Osteoblast (primary cell): ENCODE measurements around the gene COL11A1. TPM values are rescaled to one million over a fixed set of nuclear protein-coding genes. Genes with fewer than 3 reads are reported as not detected.

ENCODE experiments used
- DNase-seq: peaks from one replicate; pipeline ENCODE4 v3.0.0; 2011; ENCODE audit warnings: low spot score, mixed read lengths; ENCODE audit not compliant: insufficient read length; ENCODE audit errors: missing footprints
- H2AFZ ChIP-seq: 2 replicates; pipeline ENCODE4 v1.6.0; 2011; ENCODE audit warnings: mild to moderate bottlenecking, low read length
- H3K27ac ChIP-seq: 2 replicates; pipeline ENCODE4 v1.5.1; 2011; ENCODE audit warnings: mild to moderate bottlenecking, low read depth, low read length, moderate library complexity
- H3K27me3 ChIP-seq: 2 replicates; pipeline ENCODE4 v1.6.0; 2012; ENCODE audit warnings: mild to moderate bottlenecking, control low read depth, inconsistent platforms, low read length, moderate library complexity; ENCODE audit not compliant: insufficient read depth
- H3K36me3 ChIP-seq: 2 replicates; pipeline ENCODE4 v1.5.1; 2011; ENCODE audit warnings: mild to moderate bottlenecking, low read length, control low read depth, moderate library complexity; ENCODE audit not compliant: insufficient read depth
- H3K4me1 ChIP-seq: 2 replicates; pipeline ENCODE4 v1.5.1; 2011; ENCODE audit warnings: mild to moderate bottlenecking, low read length, control low read depth, moderate library complexity; ENCODE audit not compliant: insufficient read depth
- H3K4me2 ChIP-seq: 2 replicates; pipeline ENCODE4 v1.6.0; 2011; ENCODE audit warnings: mild to moderate bottlenecking, low read length; ENCODE audit not compliant: insufficient read depth
- H3K4me3 ChIP-seq: fragments of 200-600 bp; sonication (generic); 3 replicates; pipeline ENCODE4 v1.5.1; 2012; ENCODE audit warnings: mild to moderate bottlenecking, low read length, inconsistent platforms; ENCODE audit not compliant: insufficient read depth
- H3K79me2 ChIP-seq: 2 replicates; pipeline ENCODE4 v1.6.0; 2012; ENCODE audit warnings: mild to moderate bottlenecking, low read length, control low read depth, inconsistent platforms; ENCODE audit not compliant: insufficient read depth
- H3K9me3 ChIP-seq: 2 replicates; pipeline ENCODE4 v1.5.1; 2011; ENCODE audit warnings: low read depth, low read length, control low read depth
- H4K20me1 ChIP-seq: 2 replicates; pipeline ENCODE4 v1.6.0; 2012; ENCODE audit warnings: mild to moderate bottlenecking, low read length, control low read depth; ENCODE audit not compliant: insufficient read depth
- total RNA-seq: library from RNA; depleted of rRNA; stranded (reverse); fragments of >200 nt; gene quantifications from 2 replicates; pipeline ENCODE4 v1.2.3, GENCODE V29; 2012
- TF ChIP-seq, protein P1 (sequence below): IDR thresholded peaks from 2 replicates; pipeline ENCODE4 v1.5.1; 2011; ENCODE audit warnings: mild to moderate bottlenecking, low read depth, low read length, moderate library complexity; ENCODE audit errors: extremely low read depth

COL11A1 gene
- total RNA-seq, 1 donor, result 158 TPM

- H3K4me1 ChIP-seq, result peaks cover 16% of the 10 kb centered on the region
- H3K36me3 ChIP-seq, result no peaks in the 10 kb centered on the region
- H3K79me2 ChIP-seq, result no peaks in the 10 kb centered on the region
- H3K27ac ChIP-seq, result no peak overlapping the region
- no peaks in the 10 kb centered on the region for H3K27me3 ChIP-seq
- H4K20me1 ChIP-seq, result no peaks in the 10 kb centered on the region
- no peaks in the 10 kb centered on the region for H3K9me3 ChIP-seq
- H3K4me3 ChIP-seq, result no peak overlapping the region
- DNase-seq, result no peak
- no peak overlapping the region for H2AFZ ChIP-seq
- TF ChIP-seq, protein P1, sequence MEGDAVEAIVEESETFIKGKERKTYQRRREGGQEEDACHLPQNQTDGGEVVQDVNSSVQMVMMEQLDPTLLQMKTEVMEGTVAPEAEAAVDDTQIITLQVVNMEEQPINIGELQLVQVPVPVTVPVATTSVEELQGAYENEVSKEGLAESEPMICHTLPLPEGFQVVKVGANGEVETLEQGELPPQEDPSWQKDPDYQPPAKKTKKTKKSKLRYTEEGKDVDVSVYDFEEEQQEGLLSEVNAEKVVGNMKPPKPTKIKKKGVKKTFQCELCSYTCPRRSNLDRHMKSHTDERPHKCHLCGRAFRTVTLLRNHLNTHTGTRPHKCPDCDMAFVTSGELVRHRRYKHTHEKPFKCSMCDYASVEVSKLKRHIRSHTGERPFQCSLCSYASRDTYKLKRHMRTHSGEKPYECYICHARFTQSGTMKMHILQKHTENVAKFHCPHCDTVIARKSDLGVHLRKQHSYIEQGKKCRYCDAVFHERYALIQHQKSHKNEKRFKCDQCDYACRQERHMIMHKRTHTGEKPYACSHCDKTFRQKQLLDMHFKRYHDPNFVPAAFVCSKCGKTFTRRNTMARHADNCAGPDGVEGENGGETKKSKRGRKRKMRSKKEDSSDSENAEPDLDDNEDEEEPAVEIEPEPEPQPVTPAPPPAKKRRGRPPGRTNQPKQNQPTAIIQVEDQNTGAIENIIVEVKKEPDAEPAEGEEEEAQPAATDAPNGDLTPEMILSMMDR, result no peak
- H3K4me2 ChIP-seq, result no peak overlapping the region
These were observed 208.4 kb downstream of the COL11A1 start for GRCh38 chr1:102899935-102900334.

DNA sequence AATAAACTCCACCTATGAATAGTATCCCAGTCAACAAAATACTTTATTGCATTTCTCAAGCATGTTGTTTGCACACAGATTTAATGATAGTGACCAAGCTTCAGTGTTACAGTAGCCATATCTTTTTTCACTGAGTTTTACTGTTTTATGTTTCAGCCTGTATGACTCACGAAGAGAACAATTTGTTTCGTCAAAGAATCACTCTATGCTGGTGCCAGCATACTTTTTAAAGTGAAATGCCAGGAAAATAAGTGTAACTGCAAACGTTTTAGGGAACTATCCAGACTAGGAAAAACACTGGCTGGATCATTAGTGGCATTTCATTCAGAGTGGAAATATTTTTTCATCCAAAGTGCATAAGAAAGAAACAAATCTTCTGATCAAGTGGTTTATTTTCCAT is 210.8 kb downstream of the COL11A1 start:
- H4K20me1 ChIP-seq, result no peaks in the 10 kb centered on the region
- H3K4me2 ChIP-seq, result peak overlapping the region; percentile 9
- no peaks in the 10 kb centered on the region for H3K79me2 ChIP-seq
- H2AFZ ChIP-seq, result no peak overlapping the region
- peak; percentile 34 for DNase-seq
- peaks cover 20% of the 10 kb centered on the region for H3K4me1 ChIP-seq
- H3K27me3 ChIP-seq, result no peaks in the 10 kb centered on the region
- TF ChIP-seq, protein P1, result no peak
- H3K27ac ChIP-seq, result peak overlapping the region; percentile 51
- no peaks in the 10 kb centered on the region for H3K36me3 ChIP-seq
- no peak overlapping the region for H3K4me3 ChIP-seq
- H3K9me3 ChIP-seq, result no peaks in the 10 kb centered on the region

GRCh38 chr1:102896771-102897170 is 211.6 kb downstream of the COL11A1 start:
- no peaks in the 10 kb centered on the region for H3K9me3 ChIP-seq

DNA sequence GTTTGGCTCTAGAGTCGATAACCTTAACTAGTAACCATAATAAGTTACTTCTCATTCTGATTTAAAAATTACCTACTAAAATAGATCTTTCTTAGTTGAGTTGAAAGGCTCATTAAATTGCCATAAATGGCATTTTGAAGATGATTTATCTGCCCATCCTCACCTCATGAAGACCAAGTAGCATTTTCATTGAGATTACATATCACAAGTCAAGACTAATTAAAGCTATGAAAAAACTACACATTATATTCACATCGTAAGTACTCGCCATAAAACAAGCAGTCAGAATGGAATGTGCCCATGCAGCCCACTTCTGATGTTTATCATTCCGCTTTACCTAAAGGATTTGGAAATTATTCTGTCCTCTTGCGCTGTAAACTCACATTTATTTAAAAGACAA is 212.0 kb downstream of the COL11A1 start:
- no peak for DNase-seq
- no peaks in the 10 kb centered on the region for H4K20me1 ChIP-seq
- TF ChIP-seq, protein P1, result no peak
- no peak overlapping the region for H3K27ac ChIP-seq
- no peaks in the 10 kb centered on the region for H3K27me3 ChIP-seq
- peaks cover 27% of the 10 kb centered on the region for H3K4me1 ChIP-seq
- no peak overlapping the region for H3K4me3 ChIP-seq
- H3K9me3 ChIP-seq, result no peaks in the 10 kb centered on the region
- no peak overlapping the region for H2AFZ ChIP-seq
- no peaks in the 10 kb centered on the region for H3K36me3 ChIP-seq
- H3K4me2 ChIP-seq, result no peak overlapping the region
- H3K79me2 ChIP-seq, result no peaks in the 10 kb centered on the region

More at GRCh38 chr1:102896771-102897170, 211.6 kb downstream of the COL11A1 start:
- H4K20me1 ChIP-seq, result no peaks in the 10 kb centered on the region
- no peak overlapping the region for H3K4me2 ChIP-seq
- peak overlapping the region; percentile 28 for H3K27ac ChIP-seq
- no peak overlapping the region for H3K4me3 ChIP-seq
- no peaks in the 10 kb centered on the region for H3K36me3 ChIP-seq
- H3K27me3 ChIP-seq, result no peaks in the 10 kb centered on the region
- no peak overlapping the region for H2AFZ ChIP-seq
- DNase-seq, result no peak
- TF ChIP-seq, protein P1, result no peak
- H3K79me2 ChIP-seq, result no peaks in the 10 kb centered on the region
- peaks cover 26% of the 10 kb centered on the region for H3K4me1 ChIP-seq
